ENCODE measurements around the gene GCNT2. TPM values are rescaled to one million over a fixed set of nuclear protein-coding genes. Genes with fewer than 3 reads are reported as not detected.

GCNT2 gene
- total and polyA plus RNA-seq, 10 donors = 1.8 to 27.2 (median 11.3) TPM

DNA sequence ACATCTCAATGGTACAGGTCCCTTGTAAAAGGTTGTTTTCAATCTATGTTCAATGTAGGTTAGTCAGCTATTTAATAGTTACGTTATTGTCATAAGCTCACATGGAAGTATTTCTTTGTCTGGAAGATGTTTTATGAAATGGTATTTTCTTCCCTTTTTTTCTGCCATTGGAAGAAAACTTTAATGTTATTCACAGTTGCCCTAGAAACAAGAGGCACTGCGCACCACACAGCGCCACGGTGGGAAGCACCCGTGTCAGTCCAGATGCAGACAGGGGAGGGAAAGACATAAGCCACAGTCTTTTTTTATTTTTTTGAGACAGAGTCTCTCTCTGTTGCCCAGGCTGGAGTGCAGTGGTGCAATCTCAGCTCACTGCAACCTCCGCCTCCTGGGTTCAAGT lies 82.1 kb downstream of the GCNT2 start:
- Histone ChIP-seq H3K27me3 (replicated peaks in 1 of 7) (no peaks in the 10 kb centered on the region), H3K9me3 (no peaks in the 10 kb centered on the region), H3K4me1 (peaks cover 0 to 12% (median 0%) of the 10 kb centered on the region in 6 donors), H3K27ac (no peak overlapping the region), H3K36me3 (no peaks in the 10 kb centered on the region), H3K4me3 (no peak overlapping the region)
- no peak for TF ChIP-seq POLR2A (IDR thresholded peaks at IDR 0.05)
- TF ChIP-seq, protein P1, sequence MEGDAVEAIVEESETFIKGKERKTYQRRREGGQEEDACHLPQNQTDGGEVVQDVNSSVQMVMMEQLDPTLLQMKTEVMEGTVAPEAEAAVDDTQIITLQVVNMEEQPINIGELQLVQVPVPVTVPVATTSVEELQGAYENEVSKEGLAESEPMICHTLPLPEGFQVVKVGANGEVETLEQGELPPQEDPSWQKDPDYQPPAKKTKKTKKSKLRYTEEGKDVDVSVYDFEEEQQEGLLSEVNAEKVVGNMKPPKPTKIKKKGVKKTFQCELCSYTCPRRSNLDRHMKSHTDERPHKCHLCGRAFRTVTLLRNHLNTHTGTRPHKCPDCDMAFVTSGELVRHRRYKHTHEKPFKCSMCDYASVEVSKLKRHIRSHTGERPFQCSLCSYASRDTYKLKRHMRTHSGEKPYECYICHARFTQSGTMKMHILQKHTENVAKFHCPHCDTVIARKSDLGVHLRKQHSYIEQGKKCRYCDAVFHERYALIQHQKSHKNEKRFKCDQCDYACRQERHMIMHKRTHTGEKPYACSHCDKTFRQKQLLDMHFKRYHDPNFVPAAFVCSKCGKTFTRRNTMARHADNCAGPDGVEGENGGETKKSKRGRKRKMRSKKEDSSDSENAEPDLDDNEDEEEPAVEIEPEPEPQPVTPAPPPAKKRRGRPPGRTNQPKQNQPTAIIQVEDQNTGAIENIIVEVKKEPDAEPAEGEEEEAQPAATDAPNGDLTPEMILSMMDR (IDR thresholded peaks at IDR 0.05 in 8 of 11, conservative IDR thresholded peaks at IDR 0.05 in 3 of 11) = no peak
- intact Hi-C loops (cut with DNase I; ENCODE audit: low total_unique reads) = no loop called here
- DNase-seq = no peak
- 71 to 93% (median 77%) methylated on average over 6 of the region's 6 CpGs for WGBS, 5 donors

DNA sequence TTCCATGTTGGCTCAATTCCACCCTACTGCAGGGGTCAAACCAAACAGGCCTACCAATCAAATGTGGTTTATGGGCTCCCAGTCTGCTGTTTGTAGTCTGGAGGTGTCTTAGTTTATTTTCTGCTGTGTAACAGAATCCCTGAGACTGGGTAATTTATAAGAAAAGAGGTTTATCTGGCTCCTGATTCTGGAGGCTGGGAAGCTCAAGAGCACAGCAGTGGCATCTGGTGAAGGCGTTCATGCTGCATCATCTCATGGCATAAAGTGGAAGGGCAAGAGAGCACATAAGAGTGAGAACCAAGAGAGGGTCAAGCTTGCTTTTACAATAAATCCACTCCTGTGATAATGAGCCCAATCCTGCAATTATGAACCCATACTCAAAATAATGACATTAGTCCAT lies 87.9 kb downstream of the GCNT2 start:
- intact Hi-C loops (cut with DNase I; ENCODE audit: low total_unique reads) = no loop called here
- TF ChIP-seq, protein P1 (IDR thresholded peaks at IDR 0.05 in 8 of 11, conservative IDR thresholded peaks at IDR 0.05 in 3 of 11) = no peak
- no peak for TF ChIP-seq POLR2AphosphoS5 (IDR thresholded peaks at IDR 0.05)
- TF ChIP-seq POLR2A (IDR thresholded peaks at IDR 0.05) = no peak
- no peak overlapping the region for H3K27ac ChIP-seq
- no peak for DNase-seq
- no peak overlapping the region for H3K4me3 ChIP-seq
- H3K4me1 ChIP-seq = no peaks in the 10 kb centered on the region
- no peaks in the 10 kb centered on the region for H3K27me3 ChIP-seq (replicated peaks in 1 of 7)
- WGBS, 5 donors = 94 to 100% (median 96%) methylated on average over 1 of the region's 1 CpG
- no peaks in the 10 kb centered on the region for H3K36me3 ChIP-seq
- H3K9me3 ChIP-seq = peaks cover 0 to 6% (median 0%) of the 10 kb centered on the region in 8 donors

DNA sequence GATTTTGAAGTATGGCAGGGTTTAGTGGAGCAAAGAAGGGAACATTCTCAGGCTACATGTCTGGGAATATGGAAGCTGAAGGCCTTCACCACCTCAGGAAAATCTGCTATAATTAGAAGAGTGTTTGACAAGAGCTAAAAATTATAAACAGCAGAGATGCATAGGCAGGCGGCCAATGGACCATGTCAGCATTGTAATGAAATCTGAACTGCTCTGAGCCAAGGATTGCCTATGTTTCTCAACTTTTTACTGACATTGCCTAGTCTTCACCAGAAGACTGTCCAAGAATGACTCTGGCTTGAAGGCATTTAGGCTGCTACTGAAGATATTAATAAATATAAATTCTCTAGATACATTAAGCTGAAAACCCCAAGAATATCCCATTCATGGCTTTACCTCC lies 89.1 kb downstream of the GCNT2 start:
- Histone ChIP-seq H3K27ac (no peak overlapping the region), H3K36me3 (no peaks in the 10 kb centered on the region), H3K9me3 (peaks cover 0 to 6% (median 0%) of the 10 kb centered on the region in 8 donors), H3K4me3 (no peak overlapping the region), H3K27me3 (replicated peaks in 1 of 7) (no peaks in the 10 kb centered on the region), H3K4me1 (no peaks in the 10 kb centered on the region)
- TF ChIP-seq, protein P1 (IDR thresholded peaks at IDR 0.05 in 8 of 11, conservative IDR thresholded peaks at IDR 0.05 in 3 of 11) = no peak
- no peak for TF ChIP-seq POLR2AphosphoS5 (IDR thresholded peaks at IDR 0.05)
- no peak for TF ChIP-seq POLR2A (IDR thresholded peaks at IDR 0.05)
- intact Hi-C loops (cut with DNase I; ENCODE audit: low total_unique reads) = no loop called here
- DNase-seq = no peak
- WGBS, 5 donors = 87 to 100% (median 94%) methylated on average over 1 of the region's 1 CpG

DNA sequence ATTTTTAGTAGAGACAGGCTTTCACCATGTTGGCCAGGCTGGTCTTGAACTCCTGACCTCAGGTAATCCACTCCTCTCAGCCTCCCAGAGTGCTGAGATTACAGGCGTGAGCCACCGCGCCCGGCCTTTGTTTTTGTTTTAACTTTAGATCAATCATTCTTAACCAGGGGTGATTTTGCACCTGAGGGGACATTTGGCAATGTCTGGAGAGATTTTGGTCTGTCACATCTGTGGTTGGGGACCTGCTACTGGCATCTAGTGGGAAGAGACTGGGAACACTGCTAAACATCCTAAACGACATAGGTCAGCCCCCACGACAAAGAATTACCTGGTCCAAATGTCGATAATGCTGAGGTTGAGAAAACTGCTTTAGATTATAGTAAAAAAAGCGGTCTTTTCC lies 91.0 kb downstream of the GCNT2 start:
- intact Hi-C loops (cut with DNase I; ENCODE audit: low total_unique reads) = no loop called here
- peaks cover 0 to 6% (median 0%) of the 10 kb centered on the region in 8 donors for H3K9me3 ChIP-seq
- H3K4me1 ChIP-seq = no peaks in the 10 kb centered on the region
- DNase-seq = no peak
- TF ChIP-seq, protein P1 (IDR thresholded peaks at IDR 0.05 in 8 of 11, conservative IDR thresholded peaks at IDR 0.05 in 3 of 11) = no peak
- TF ChIP-seq POLR2AphosphoS5 (IDR thresholded peaks at IDR 0.05) (no peak), POLR2A (IDR thresholded peaks at IDR 0.05) (no peak)
- H3K27ac ChIP-seq = no peak overlapping the region
- WGBS, 5 donors = 89 to 93% (median 91%) methylated on average over 8 of the region's 8 CpGs
- H3K36me3 ChIP-seq = no peaks in the 10 kb centered on the region
- H3K4me3 ChIP-seq = no peak overlapping the region
- H3K27me3 ChIP-seq (replicated peaks in 1 of 7) = no peaks in the 10 kb centered on the region

Measured in spleen (tissue), 11 donors.